ENCODE results near the gene VAV1. TPM values are rescaled to one million over a fixed set of nuclear protein-coding genes. Genes with fewer than 3 reads are reported as not detected.

The VAV1 gene
- total and polyA plus RNA-seq, 9 donors = 0.71 to 5.0 (median 2.0) TPM

DNA sequence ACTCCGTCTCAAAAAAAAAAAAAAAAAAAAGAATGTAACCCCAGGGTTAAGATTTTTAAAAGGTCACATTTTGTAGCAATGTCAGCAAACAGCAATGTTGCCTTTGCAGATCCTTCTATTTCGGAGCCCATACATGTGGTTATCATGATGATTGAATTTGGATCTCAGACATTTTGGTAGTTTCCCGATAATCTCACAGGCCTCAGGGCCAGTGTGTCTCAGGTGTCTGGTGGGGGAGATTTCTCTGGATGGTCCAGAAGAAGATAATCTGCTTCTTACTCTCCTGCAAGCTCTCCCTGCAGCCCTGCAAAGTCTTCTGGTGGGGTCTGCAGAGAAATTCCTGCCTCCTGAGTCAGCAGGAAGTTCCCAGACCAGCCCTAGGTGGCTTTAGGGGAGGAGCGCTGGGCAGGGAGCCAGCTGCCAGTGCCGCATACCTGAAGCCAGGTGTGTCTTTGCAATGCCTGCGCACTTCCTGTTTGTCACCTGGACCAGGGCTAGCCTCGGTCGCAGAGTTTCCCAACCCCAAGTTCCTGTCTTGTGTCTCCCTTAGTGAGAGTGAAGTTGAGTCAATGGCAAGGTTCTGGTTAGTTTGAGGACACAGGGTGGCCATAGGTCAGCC, 6.7 kb upstream of the VAV1 start:
- Histone ChIP-seq H3K36me3 (no peaks in the 10 kb centered on the region), H3K4me3 (no peak overlapping the region), H3K27ac (no peak overlapping the region), H3K4me1 (ENCODE audit: insufficient read depth) (peaks cover 2% of the 10 kb centered on the region), H3K27me3 (peaks cover 8% of the 10 kb centered on the region), H3K9me3 (no peaks in the 10 kb centered on the region)
- DNase-seq = no peak
- TF ChIP-seq, protein P1, sequence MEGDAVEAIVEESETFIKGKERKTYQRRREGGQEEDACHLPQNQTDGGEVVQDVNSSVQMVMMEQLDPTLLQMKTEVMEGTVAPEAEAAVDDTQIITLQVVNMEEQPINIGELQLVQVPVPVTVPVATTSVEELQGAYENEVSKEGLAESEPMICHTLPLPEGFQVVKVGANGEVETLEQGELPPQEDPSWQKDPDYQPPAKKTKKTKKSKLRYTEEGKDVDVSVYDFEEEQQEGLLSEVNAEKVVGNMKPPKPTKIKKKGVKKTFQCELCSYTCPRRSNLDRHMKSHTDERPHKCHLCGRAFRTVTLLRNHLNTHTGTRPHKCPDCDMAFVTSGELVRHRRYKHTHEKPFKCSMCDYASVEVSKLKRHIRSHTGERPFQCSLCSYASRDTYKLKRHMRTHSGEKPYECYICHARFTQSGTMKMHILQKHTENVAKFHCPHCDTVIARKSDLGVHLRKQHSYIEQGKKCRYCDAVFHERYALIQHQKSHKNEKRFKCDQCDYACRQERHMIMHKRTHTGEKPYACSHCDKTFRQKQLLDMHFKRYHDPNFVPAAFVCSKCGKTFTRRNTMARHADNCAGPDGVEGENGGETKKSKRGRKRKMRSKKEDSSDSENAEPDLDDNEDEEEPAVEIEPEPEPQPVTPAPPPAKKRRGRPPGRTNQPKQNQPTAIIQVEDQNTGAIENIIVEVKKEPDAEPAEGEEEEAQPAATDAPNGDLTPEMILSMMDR (IDR thresholded peaks at IDR 0.05) = no peak
- TF ChIP-seq EP300 (IDR thresholded peaks at IDR 0.05) (no peak), POLR2A (IDR thresholded peaks at IDR 0.05) (no peak)
- WGBS, 3 donors = 22 to 34% (median 24%) methylated on average over 8 of the region's 8 CpGs
- intact Hi-C loops (cut with DNase I) = loop anchor here in 1 of 4 donors (10.0 kb wide), 1 partner anchor 131 kb away; no protein-coding TSS in a partner anchor

DNA sequence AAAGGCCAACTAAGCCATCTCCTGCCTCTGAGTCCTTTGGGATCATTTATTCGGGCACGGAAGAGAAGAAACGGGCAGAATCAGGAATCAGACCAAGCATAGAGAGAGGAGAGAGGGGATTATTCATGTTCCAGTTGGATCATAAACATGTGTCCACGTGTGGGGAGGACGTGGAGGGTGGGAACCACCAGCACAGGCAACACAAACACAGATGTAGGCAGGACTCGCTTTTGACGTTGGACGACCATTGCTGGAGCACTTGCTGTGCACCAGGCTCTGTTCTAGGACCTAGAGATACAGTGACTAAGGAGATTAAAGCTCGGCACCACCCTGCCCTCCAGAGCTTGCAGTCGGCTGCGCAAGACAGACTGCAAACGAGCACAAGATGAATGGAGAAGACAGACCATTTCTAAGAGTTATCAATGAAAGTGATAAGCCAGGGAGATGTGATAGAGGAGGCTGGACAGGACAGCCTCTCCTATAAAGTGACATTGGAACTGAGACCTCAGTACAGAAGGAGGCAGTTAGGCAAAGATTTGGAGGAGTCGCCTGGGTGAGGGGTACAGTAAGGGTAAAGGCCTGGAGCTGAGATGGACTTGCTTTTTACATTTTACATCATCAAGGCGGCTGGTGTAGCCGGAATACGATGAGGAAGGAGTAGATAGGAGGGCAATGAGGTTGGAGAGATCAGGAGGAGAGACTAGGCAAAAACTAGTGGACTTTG, 6.0 kb upstream of the VAV1 start:
- peaks cover 2% of the 10 kb centered on the region for H3K4me1 ChIP-seq (ENCODE audit: insufficient read depth)
- H3K4me3 ChIP-seq = no peak overlapping the region
- H3K36me3 ChIP-seq = no peaks in the 10 kb centered on the region
- TF ChIP-seq, protein P1 (IDR thresholded peaks at IDR 0.05) = no peak
- TF ChIP-seq EP300 (IDR thresholded peaks at IDR 0.05) = no peak
- no peak for TF ChIP-seq POLR2A (IDR thresholded peaks at IDR 0.05)
- H3K27me3 ChIP-seq = peaks cover 8% of the 10 kb centered on the region
- no peak for DNase-seq
- H3K9me3 ChIP-seq = no peaks in the 10 kb centered on the region
- intact Hi-C loops (cut with DNase I) = loop anchor here in 1 of 4 donors (10.0 kb wide), 1 partner anchor 132 kb away; no protein-coding TSS in a partner anchor
- WGBS, 3 donors = 15 to 27% (median 18%) methylated on average over 16 of the region's 16 CpGs
- H3K27ac ChIP-seq = no peak overlapping the region

DNA sequence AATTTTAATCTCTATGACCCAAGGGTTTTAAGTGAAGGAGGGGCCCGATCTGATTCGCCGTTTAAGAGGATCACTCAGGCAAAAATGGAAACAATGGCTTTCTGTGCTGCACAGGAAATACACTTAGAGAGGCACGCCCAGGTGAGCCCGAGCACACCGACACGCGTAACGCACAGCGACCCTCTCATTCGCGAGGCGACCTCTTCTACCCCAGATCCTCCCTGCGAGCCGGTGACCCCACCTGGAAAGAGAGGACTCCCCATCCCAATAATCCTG, 5.5 kb upstream of the VAV1 start:
- 1 to 3% (median 2%) methylated on average over 15 of the region's 15 CpGs for WGBS, 3 donors
- DNase-seq = no peak
- intact Hi-C loops (cut with DNase I) = loop anchor here in 1 of 4 donors (10.0 kb wide), 1 partner anchor 132 kb away; no protein-coding TSS in a partner anchor

DNA sequence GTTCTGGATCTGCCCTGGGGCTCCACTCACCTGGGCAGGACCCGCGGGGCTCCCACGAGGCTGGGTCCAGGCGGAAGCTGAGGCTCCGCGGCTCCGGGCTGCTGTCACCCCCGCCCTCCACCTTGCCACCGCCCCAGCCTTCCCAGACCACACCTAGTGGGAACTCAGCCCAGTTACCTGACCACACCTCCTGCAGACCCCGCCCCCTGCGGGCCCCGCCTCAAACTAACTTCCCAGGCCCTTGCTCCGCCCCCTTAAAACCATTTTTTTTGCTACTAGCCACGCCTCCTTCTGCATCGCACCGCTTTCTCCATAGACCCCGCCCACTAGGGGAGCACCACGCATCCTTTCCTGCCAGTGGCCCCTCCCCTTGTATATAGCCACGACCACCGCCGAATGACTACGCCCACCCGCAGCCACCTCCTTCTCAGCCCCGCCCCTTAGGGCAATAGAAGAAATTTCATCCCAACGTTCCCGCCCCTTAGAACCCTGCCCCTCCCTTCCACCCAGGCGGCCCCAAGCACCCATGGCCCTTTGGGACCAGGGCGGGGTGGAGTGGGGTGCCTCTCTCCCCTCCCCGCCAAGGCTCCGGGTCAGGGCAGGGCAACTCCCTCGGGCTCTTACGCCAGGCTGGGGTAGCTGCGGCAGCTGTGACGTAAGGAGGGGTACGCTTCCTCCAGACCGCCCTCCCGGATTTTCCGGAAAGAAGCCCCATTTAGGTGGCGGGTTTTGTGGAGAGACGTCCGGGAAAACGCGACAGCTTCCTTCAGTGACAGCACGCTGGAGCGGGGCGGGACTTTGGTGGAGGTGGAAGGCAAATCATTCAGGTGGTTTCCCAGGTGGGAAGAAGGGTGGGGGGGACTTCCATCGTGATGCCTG, 4.9 kb upstream of the VAV1 start, which contains the start of gene SH2D3A:
Gene SH2D3A (minus strand): TSS at position 79 of the 879 bp plus-strand sequence. CDS start 3,687 bp downstream, outside the sequence.
- 3% methylated on average over 47 of the region's 47 CpGs for WGBS, 3 donors
- Histone ChIP-seq H3K36me3 (no peaks in the 10 kb centered on the region), H3K4me3 (no peak within 1 kb of the TSS), H3K27me3 (peaks cover 8% of the 10 kb centered on the region), H3K27ac (no peak within 1 kb of the TSS), H3K4me1 (ENCODE audit: insufficient read depth) (peaks cover 2% of the 10 kb centered on the region), H3K9me3 (no peaks in the 10 kb centered on the region)
- intact Hi-C loops (cut with DNase I) = loop anchor here in 1 of 4 donors (10.0 kb wide), 1 partner anchor 133 kb away; no protein-coding TSS in a partner anchor
- TF ChIP-seq EP300 (IDR thresholded peaks at IDR 0.05) (no peak), POLR2A (IDR thresholded peaks at IDR 0.05) (no peak)
- TF ChIP-seq, protein P1 (IDR thresholded peaks at IDR 0.05) = no peak
- DNase-seq = peak in 1 of 5 donors; percentile 37

More for the DNA sequence above, 5.5 kb upstream of the VAV1 start:
- Histone ChIP-seq H3K27ac (no peak overlapping the region), H3K4me3 (no peak overlapping the region), H3K4me1 (ENCODE audit: insufficient read depth) (peaks cover 2% of the 10 kb centered on the region), H3K9me3 (no peaks in the 10 kb centered on the region), H3K27me3 (peaks cover 8% of the 10 kb centered on the region), H3K36me3 (no peaks in the 10 kb centered on the region)
- no peak for TF ChIP-seq POLR2A (IDR thresholded peaks at IDR 0.05)
- TF ChIP-seq, protein P1 (IDR thresholded peaks at IDR 0.05) = no peak
- no peak for TF ChIP-seq EP300 (IDR thresholded peaks at IDR 0.05)

Data from ovary (tissue), 9 donors.